HepG2 (cell line): ENCODE data around the gene NME7. TPM values are rescaled to one million over a fixed set of nuclear protein-coding genes. Genes with fewer than 3 reads are reported as not detected.

Experiments used
- ATAC-seq: fragments of 200-7000 bp; cut with Tn5 transposase; 3 replicates; pipeline ENCODE4 v1.9.1; 2020; ENCODE audit warnings: mild to moderate bottlenecking, moderate library complexity
- BruUV-seq: library from RNA; stranded (reverse); fragments of 400-500 nt; replicated peaks from 2 replicates; lab custom pipeline; 2021; lab: Mats Ljungman, UMichigan
- CTCF ChIA-PET: fragments of 300-600 bp; formaldehyde crosslinking; extraction: SDS; loops from one replicate; lab custom pipeline; 2021; ENCODE audit warnings: low total read pairs, inconsistent platforms, low intra/inter-chr PET ratio; lab: Yijun Ruan, JAX
- POLR2A ChIA-PET: fragments of 350-600 bp; sonication (Branson Sonifier 250); formaldehyde crosslinking; loops from one replicate; lab custom pipeline; 2020; ENCODE audit warnings: antibody characterized with exemption, inconsistent platforms; lab: Yijun Ruan, JAX
- DNase-seq: peaks from one replicate; pipeline ENCODE4 v3.0.0-alpha.2; 2015; ENCODE audit warnings: low spot score
- FAIRE-seq: peaks from 3 replicates; lab custom pipeline; 2011; peaks lifted over from hg19 to GRCh38; lab: Jason Lieb, UNC
- H2AFZ ChIP-seq: one replicate; pipeline ENCODE4 v1.6.1; 2011; ENCODE audit warnings: low read length, inconsistent platforms
- H3K27ac ChIP-seq: fragments of 300-600 bp; 3 replicates; pipeline ENCODE4 v1.8.0; 2011; ENCODE audit warnings: mixed run types, mild to moderate bottlenecking, mixed read lengths, low read length, inconsistent platforms; ENCODE audit not compliant: insufficient read depth; ENCODE audit errors: extremely low read length
- H3K27me3 ChIP-seq, 2 experiments: fragments of 200-600 bp in 1 of 2; 2 replicates in 1 of 2; 3 replicates in 1 of 2; pipeline versions ENCODE4 v1.6.0 to v1.8.0; 2011; ENCODE audit warnings: low read length in 2 of 2, mild to moderate bottlenecking in 2 of 2, moderate library complexity in 2 of 2, inconsistent platforms in 1 of 2; ENCODE audit not compliant: insufficient read depth in 2 of 2, control insufficient read depth in 1 of 2
- H3K36me3 ChIP-seq, 2 experiments: fragments of 200-600 bp in 1 of 2; replicated peaks in 1 of 2; 2 replicates in 1 of 2; 3 replicates in 1 of 2; pipeline versions ENCODE4 v1.5.1 to v1.8.0; 2011; ENCODE audit warnings: low read length in 2 of 2, inconsistent platforms in 1 of 2; ENCODE audit not compliant: insufficient read depth in 2 of 2, control insufficient read depth in 1 of 2
- H3K4me1 ChIP-seq: 2 replicates; pipeline ENCODE4 v1.5.1; 2012; ENCODE audit warnings: low read length, inconsistent platforms; ENCODE audit not compliant: insufficient read depth
- H3K4me2 ChIP-seq: 2 replicates; pipeline ENCODE4 v1.6.0; 2011; ENCODE audit warnings: low read depth, low read length, inconsistent platforms
- H3K4me3 ChIP-seq, 3 experiments: fragments of 200-600 bp in 1 of 3; sonication (generic), shearing (Covaris generic) in 1 of 3; replicated peaks in 1 of 3; 2 replicates each; pipeline ENCODE4 v1.5.1; 2011 to 2016; ENCODE audit warnings: low read length in 3 of 3, inconsistent platforms in 2 of 3, low read depth in 2 of 3, mild to moderate bottlenecking in 2 of 3, control low read depth in 1 of 3, mixed read lengths in 1 of 3; ENCODE audit not compliant: insufficient read depth in 1 of 3
- H3K79me2 ChIP-seq: one replicate; pipeline ENCODE4 v1.6.1; 2011; ENCODE audit warnings: low read length, inconsistent platforms; ENCODE audit not compliant: insufficient read depth
- H3K9ac ChIP-seq: 2 replicates; pipeline ENCODE4 v1.6.0; 2011; ENCODE audit warnings: mild to moderate bottlenecking, low read depth, low read length, inconsistent platforms; ENCODE audit not compliant: insufficient read depth
- H3K9me3 ChIP-seq: 2 replicates; pipeline ENCODE4 v1.5.1; 2012; ENCODE audit warnings: mild to moderate bottlenecking, low read length
- H4K20me1 ChIP-seq: 2 replicates; pipeline ENCODE4 v1.6.0; 2011; ENCODE audit warnings: inconsistent platforms, mild to moderate bottlenecking, low read length, moderate library complexity; ENCODE audit not compliant: insufficient read depth
- ARID2 ChIP-seq: sonication (generic); formaldehyde crosslinking; IDR thresholded peaks from 2 replicates; pipeline ENCODE4 v1.8.1; 2022; ENCODE audit warnings: mild to moderate bottlenecking, missing genetic modification reagents, borderline replicate concordance
- ARID5B ChIP-seq: IDR thresholded peaks from 2 replicates; pipeline ENCODE4 v1.4.0; 2020; ENCODE audit warnings: mild to moderate bottlenecking, missing genetic modification reagents
- DDIT3 ChIP-seq: sonication (generic); formaldehyde crosslinking; IDR thresholded peaks from 2 replicates; pipeline ENCODE4 v1.4.0; 2020; ENCODE audit warnings: mild to moderate bottlenecking, missing genetic modification reagents
- GFI1 ChIP-seq: sonication (generic); formaldehyde crosslinking; IDR thresholded peaks from 2 replicates; pipeline ENCODE4 v1.5.0; 2020; ENCODE audit warnings: missing genetic modification reagents, mild to moderate bottlenecking, borderline replicate concordance
- HIVEP1 ChIP-seq: sonication (generic); formaldehyde crosslinking; IDR thresholded peaks from 2 replicates; pipeline ENCODE4 v1.4.0; 2020; ENCODE audit warnings: mild to moderate bottlenecking, missing genetic modification reagents
- MLLT10 ChIP-seq: sonication (generic); formaldehyde crosslinking; IDR thresholded peaks from 2 replicates; pipeline ENCODE4 v1.4.0; 2020; ENCODE audit warnings: missing genetic modification reagents
- MTF1 ChIP-seq: sonication (generic); formaldehyde crosslinking; IDR thresholded peaks from 2 replicates; pipeline ENCODE4 v1.5.0; 2020; ENCODE audit warnings: missing genetic modification reagents
- MXI1 ChIP-seq: IDR thresholded peaks from 3 replicates; pipeline ENCODE4 v1.6.1; 2012; ENCODE audit warnings: low read depth, low read length, inconsistent platforms, borderline replicate concordance
- SRSF1 ChIP-seq: fragments of 200-400 bp; formaldehyde crosslinking; optimal IDR thresholded peaks from 2 replicates; pipeline ENCODE3; 2017; ENCODE audit warnings: mild to moderate bottlenecking, low read depth, low read length, moderate library complexity
- TBX3 ChIP-seq: fragments of 450-650 bp; IDR thresholded peaks from 2 replicates; pipeline ENCODE4 v1.6.1; 2017; ENCODE audit warnings: antibody characterized with exemption, mild to moderate bottlenecking, inconsistent platforms, borderline replicate concordance
- ZBTB21 ChIP-seq: sonication (generic); formaldehyde crosslinking; IDR thresholded peaks from 2 replicates; pipeline ENCODE4 v1.4.0; 2020; ENCODE audit warnings: missing genetic modification reagents
- ZNF343 ChIP-seq: sonication (generic); formaldehyde crosslinking; IDR thresholded peaks from 2 replicates; pipeline ENCODE4 v1.4.0; 2020; ENCODE audit warnings: mild to moderate bottlenecking, missing genetic modification reagents
- ZNF749 ChIP-seq: sonication (generic); formaldehyde crosslinking; IDR thresholded peaks from 2 replicates; pipeline ENCODE4 v1.8.0; 2022; ENCODE audit warnings: mild to moderate bottlenecking, missing genetic modification reagents, moderate library complexity, borderline replicate concordance
- ZNF816 ChIP-seq: sonication (generic); formaldehyde crosslinking; IDR thresholded peaks from 2 replicates; pipeline ENCODE4 v1.8.0; 2022; ENCODE audit warnings: missing genetic modification reagents, mild to moderate bottlenecking, borderline replicate concordance
- ZSCAN29 ChIP-seq: sonication (generic); formaldehyde crosslinking; conservative IDR thresholded peaks from 2 replicates; pipeline ENCODE4 v1.4.0; 2020; ENCODE audit warnings: mild to moderate bottlenecking, missing genetic modification reagents
- WGBS: methylation state at CpG from one replicate; pipeline ENCODE4 v1.1.6; 2017; ENCODE audit warnings: low lambda C conversion rate; 5-methylcytosine and 5-hydroxymethylcytosine counted together
- in situ Hi-C: cut with HindIII; loops from 2 replicates; pipeline ENCODE4 v1.10.0; 2017; ENCODE audit warnings: low pct_unique_long_range_greater_than_20kb; ENCODE audit not compliant: extremely low pct_ligation_motif_present
- intact Hi-C: fragments of 100-400 bp; cut with micrococcal nuclease; formaldehyde crosslinking; loops from one replicate; pipeline ENCODE4 v1.10.0; 2022; ENCODE audit not compliant: unreplicated experiment
- polyA plus RNA-seq, 8 experiments: library from polyadenylated mRNA; depleted of rRNA in 3 of 8; stranded (reverse) in 7 of 8; unstranded in 1 of 8; fragments of >200 nt; fragmentation: Illumina TruSeq in 4 of 8; extraction: Trizol in 4 of 8; gene quantifications; 2 replicates each; pipeline versions ENCODE4 v1.2.1 to v1.2.3, GENCODE V29; 2011 to 2016; ENCODE audit warnings: low read depth in 4 of 8, missing spikeins in 1 of 8, mixed read lengths in 1 of 8; ENCODE audit not compliant: insufficient read depth in 1 of 8
- total RNA-seq, 5 experiments: library from RNA; depleted of rRNA; stranded (reverse); fragments of >200 nt; fragmentation: Illumina TruSeq; extraction: Trizol; gene quantifications; 2 replicates each; pipeline ENCODE4 v1.2.3, GENCODE V29; 2016; ENCODE audit warnings: low read depth in 1 of 5
- TF ChIP-seq, protein P1 (sequence below): IDR thresholded peaks from 2 replicates; pipeline ENCODE4 v1.6.1; 2016; ENCODE audit warnings: missing genetic modification reagents, missing compliant biosample characterization

Gene NME7
- total and polyA plus RNA-seq, 2 of the 13 experiments (the other 11 are each of a cell fraction or from before 2014, with no cell fraction given), result 9.4 to 22.5 TPM

DNA sequence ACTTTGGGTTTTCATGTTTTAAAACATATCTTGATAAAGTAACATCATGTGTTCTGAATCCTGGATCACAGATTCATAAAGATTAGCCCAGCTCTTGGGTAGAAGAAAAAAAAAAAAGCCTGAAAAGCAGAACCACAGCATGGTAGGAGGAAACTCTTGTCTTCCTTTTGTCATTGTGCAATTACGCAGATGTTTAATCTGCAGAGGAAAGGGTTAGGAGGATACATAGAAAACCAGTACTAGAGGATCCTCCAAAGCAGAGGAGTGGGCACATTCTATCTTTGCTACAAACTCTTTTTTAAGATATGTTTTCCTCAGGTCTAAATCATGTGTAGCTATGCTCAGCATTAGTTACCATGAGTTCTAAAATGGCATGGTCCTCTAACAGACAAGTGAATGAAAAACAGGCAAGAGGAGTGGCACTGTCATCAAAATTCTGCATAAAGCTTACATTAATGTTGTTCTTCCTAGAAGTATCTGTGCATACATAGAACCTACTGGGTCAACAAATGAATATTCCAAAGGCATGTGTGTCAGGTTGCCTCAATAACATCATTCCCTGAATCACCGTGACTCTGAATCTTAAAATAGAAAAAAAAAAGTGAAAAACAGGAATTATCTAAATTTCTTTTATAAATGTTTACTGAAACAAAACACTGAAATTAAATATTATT is 107.0 kb downstream of the NME7 start (continued):
- TF ChIP-seq, protein P1, sequence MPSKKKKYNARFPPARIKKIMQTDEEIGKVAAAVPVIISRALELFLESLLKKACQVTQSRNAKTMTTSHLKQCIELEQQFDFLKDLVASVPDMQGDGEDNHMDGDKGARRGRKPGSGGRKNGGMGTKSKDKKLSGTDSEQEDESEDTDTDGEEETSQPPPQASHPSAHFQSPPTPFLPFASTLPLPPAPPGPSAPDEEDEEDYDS, result no peak

GRCh38 chr1:169259816-169260215 is 107.8 kb downstream of the NME7 start:
- no peak for ATAC-seq
- H3K4me1 ChIP-seq, result no peaks in the 10 kb centered on the region
- no peak for DNase-seq
- no TSS peak for BruUV-seq
- no peak overlapping the region for H3K9ac ChIP-seq
- H4K20me1 ChIP-seq, result no peaks in the 10 kb centered on the region
- intact Hi-C loops (no loop called here), in situ Hi-C loops (no loop called here)
- H2AFZ ChIP-seq, result no peak overlapping the region
- no peaks in the 10 kb centered on the region; a peak in 1 of 5 replicates for H3K27me3 ChIP-seq
- H3K4me3 ChIP-seq, result no peak overlapping the region
- no peaks in the 10 kb centered on the region for H3K79me2 ChIP-seq
- WGBS, result 92% methylated on average over 2 of the region's 2 CpGs
- H3K4me2 ChIP-seq, result no peak overlapping the region
- no peak for FAIRE-seq
- no peaks in the 10 kb centered on the region for H3K36me3 ChIP-seq
- POLR2A ChIA-PET, result no interaction called here
- CTCF ChIA-PET, result no interaction called here
- no peak overlapping the region for H3K27ac ChIP-seq
- peaks cover 8% of the 10 kb centered on the region for H3K9me3 ChIP-seq
- no peak for TF ChIP-seq SRSF1
- TF ChIP-seq ARID5B (CRISPR knock-in tag), result no peak
- TF ChIP-seq MTF1 (CRISPR knock-in tag), result no peak
- TF ChIP-seq ZSCAN29, result no peak
- no peak for TF ChIP-seq ZBTB21
- TF ChIP-seq MXI1, result no peak
- TF ChIP-seq HIVEP1 (CRISPR knock-in tag), result no peak
- TF ChIP-seq MLLT10 (CRISPR knock-in tag), result no peak
- TF ChIP-seq TBX3, result no peak
- no peak for TF ChIP-seq GFI1
- no peak for TF ChIP-seq DDIT3 (CRISPR knock-in tag)
- TF ChIP-seq ARID2 (CRISPR knock-in tag), result no peak
- no peak for TF ChIP-seq ZNF816 (CRISPR knock-in tag)
- TF ChIP-seq ZNF343, result no peak
- no peak for TF ChIP-seq ZNF749 (CRISPR knock-in tag)
